Stimulated activated CD8-positive, alpha-beta memory T cell treated with anti-CD3 and anti-CD28 coated beads, Interleukin-2, amount 100 ng/mL, for 48 hours (primary cell): ENCODE measurements around the gene ARHGEF11.

ENCODE experiments used
- DNase-seq, 2 donors: peaks; one replicate each; pipeline ENCODE4 v3.0.0-alpha.2; 2020; ENCODE audit warnings: low read depth in 2 of 2

ARHGEF11 gene

GRCh38 chr1:156910309-156910782, 135.2 kb downstream of the ARHGEF11 start:
- peak; percentile 48 to 52 for DNase-seq

- no peak for DNase-seq
Measured at GRCh38 chr1:156909671-156910070, 135.9 kb downstream of the ARHGEF11 start.

GRCh38 chr1:156908955-156909354, 136.6 kb downstream of the ARHGEF11 start:
- DNase-seq: no peak

- no peak for DNase-seq
Measured at GRCh38 chr1:156908541-156908940, 137.0 kb downstream of the ARHGEF11 start.

- DNase-seq: no peak
Measured at GRCh38 chr1:156906206-156906906, 139.2 kb downstream of the ARHGEF11 start.

GRCh38 chr1:156905651-156906050, 139.9 kb downstream of the ARHGEF11 start:
- DNase-seq: no peak

- DNase-seq: no peak
Measured at GRCh38 chr1:156905176-156905575, 140.4 kb downstream of the ARHGEF11 start.

- no peak for DNase-seq
Measured at GRCh38 chr1:156904187-156904959, 141.2 kb downstream of the ARHGEF11 start.

GRCh38 chr1:156903328-156904091, 142.0 kb downstream of the ARHGEF11 start:
- no peak for DNase-seq

- no peak for DNase-seq
Measured at GRCh38 chr1:156901966-156902915, 143.3 kb downstream of the ARHGEF11 start.

GRCh38 chr1:156901590-156901900, 144.0 kb downstream of the ARHGEF11 start:
- no peak for DNase-seq

GRCh38 chr1:156900896-156901589, 144.5 kb downstream of the ARHGEF11 start:
- no peak for DNase-seq

- DNase-seq: no peak
Measured at GRCh38 chr1:156899956-156900718, 145.4 kb downstream of the ARHGEF11 start.

GRCh38 chr1:156898971-156899664, 146.4 kb downstream of the ARHGEF11 start:
- DNase-seq: no peak

- no peak for DNase-seq
Measured at GRCh38 chr1:156898161-156898566, 147.4 kb downstream of the ARHGEF11 start.

GRCh38 chr1:156897078-156897825, 148.3 kb downstream of the ARHGEF11 start:
- DNase-seq: no peak

GRCh38 chr1:156896490-156897033, 149.0 kb downstream of the ARHGEF11 start:
- DNase-seq: no peak

- no peak for DNase-seq
Measured at GRCh38 chr1:156895927-156896326, 149.6 kb downstream of the ARHGEF11 start.
